GM21737 (cell line): ENCODE measurements around the gene C6orf89.
"Not testable (repeated sequence)": the region's sequence is repeated elsewhere in the genome, so short reads cannot be mapped to it uniquely, and the experiment has no call there.

Experiments
- ATAC-seq: cut with Tn5 transposase; IDR thresholded peaks from one replicate; pipeline ENCODE4 v1.9.1; 2021; ENCODE audit warnings: mild to moderate bottlenecking, moderate library complexity; ENCODE audit not compliant: unreplicated experiment

The C6orf89 gene

GRCh38 chr6:36920049-36920448, 34.3 kb downstream of the C6orf89 start:
- ATAC-seq, result no peak

DNA sequence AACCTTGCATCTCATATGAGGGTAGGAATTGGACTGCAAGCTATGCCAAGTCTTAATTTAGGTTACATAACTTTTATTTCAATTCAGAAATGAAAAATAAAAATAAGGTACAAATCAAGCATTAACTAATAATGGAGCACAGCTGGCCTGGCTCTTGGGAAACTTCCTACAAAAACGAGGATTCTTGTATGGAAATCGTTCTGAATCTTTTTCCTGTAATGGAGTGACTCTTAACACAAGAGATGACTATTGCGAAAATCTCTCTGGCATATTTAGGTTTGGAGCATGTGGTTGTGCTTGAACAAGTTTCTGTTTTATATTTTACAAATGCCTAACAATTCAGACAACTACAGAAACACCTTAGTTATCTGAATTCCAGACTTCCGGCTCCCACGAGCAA, 34.8 kb downstream of the C6orf89 start:
- ATAC-seq, result no peak

DNA sequence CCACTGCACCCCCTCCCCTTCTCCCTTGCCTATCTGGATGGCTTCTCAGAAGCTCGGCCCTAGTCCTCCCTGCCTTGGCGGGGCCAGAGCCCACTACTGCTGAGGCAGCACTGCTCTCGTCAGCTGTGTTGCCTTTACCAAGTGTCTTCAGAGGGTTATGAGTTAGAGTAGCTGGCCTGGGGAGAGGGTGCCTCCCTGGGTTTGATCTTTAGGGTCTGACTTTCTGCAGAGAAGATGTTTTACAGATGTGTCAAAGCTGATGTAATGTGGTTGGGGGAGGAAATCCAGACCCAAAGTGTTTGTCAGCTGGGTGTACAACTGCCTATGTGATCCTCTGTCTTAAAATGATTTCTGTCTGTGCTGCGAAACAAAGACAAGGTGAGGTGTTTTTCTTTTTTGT, 38.4 kb downstream of the C6orf89 start:
- ATAC-seq, result no peak

GRCh38 chr6:36924778-36925374, 39.1 kb downstream of the C6orf89 start:
- ATAC-seq, result no peak

DNA sequence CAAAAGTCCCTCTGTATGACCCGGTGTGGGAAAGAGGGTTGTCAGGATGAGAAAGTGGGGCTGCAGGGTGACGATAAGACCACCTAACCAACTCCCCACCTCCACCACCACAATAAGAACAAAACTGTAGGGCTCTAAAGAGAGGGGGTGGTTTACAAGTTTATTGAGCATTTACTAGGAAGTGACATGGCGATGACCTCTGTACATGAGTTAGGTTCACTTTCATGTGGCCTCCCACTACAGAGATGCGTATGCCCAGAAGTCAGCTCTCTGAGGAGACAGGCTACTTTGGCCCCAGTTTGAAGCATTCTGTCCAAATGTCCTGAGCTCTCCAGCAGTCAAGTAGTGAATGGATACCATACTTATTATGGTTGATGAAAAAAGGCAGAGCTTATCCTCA, 40.1 kb downstream of the C6orf89 start:
- no peak for ATAC-seq

GRCh38 chr6:36926708-36927513, 41.2 kb downstream of the C6orf89 start:
- no peak for ATAC-seq

DNA sequence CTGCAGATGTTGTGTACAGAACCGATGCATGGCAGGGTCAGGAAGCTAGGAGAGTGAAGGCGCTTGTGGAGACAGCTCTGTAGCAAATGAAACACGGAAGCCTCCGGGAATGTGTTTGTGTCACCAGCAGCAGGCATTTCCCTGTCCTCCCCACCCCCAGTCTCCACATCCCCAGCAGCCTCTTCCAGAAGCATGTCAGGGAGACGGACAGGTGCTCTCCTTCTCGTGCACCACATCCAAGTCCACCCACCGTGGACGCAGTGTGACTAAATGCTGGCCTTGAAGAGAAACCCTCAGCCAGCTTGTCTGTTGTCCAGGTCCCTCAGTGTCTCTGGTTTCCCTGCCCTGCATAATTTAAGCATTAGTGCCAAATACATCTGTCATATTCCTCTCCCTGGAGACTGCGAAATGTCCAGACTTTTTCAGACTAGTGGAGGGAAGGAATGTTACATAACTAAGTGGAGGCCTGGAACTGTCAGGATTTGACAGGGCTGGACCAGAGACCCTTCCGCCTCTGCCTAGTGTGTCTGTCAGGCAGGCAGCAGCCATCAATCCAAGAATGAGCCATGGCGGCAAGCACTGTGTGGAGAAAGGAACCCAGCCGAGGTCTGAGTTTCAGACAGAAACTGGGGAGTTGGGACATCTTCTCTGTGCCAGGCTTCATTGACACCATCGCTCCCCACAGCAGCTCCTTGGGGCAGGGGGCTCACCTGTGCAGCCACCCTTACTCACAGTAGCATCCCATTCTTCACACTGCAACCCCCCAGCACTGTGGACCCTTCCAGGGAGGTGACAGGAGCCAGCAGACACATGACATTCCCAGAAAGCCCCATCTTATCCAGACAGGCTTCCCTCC, 42.2 kb downstream of the C6orf89 start:
- no peak for ATAC-seq

DNA sequence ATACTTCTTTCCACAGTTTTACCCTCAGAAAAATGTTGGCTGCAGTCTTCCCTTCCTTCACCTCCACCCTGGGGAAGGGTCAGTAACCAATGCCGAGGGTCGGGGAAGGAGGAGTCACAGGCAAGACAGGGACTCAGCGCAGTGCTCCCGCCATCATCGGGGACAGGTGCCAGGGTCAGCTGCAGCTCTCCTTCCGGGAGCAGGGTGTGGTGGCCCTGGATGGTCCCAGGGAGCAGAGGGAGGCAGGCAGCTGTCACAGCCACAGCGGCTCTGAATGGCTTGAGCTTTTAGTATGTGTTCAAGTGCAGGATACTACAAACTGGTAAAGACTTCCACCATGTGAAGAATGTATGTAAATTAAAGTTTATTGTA, 42.8 kb downstream of the C6orf89 start:
- no peak for ATAC-seq

GRCh38 chr6:36929152-36929551, 43.4 kb downstream of the C6orf89 start:
- ATAC-seq, result no peak

DNA sequence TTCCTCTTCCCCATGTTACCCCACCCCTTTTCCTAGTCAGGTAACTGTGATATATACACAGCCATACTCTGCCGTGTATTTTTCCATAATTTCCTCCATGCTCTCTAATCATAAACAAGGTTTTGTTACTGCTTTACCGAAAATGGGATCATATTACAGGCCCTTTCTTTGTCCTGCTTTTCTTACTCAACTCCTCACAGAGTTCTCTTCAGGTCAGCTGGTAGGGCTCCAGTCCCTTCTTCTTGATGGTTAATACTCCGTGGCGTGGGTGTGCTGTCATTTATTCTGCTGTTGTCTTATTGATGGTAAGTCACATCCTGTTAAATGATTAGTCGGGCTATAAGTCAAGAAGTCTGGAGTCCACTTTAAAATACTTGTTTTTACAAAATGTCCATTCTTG, 43.9 kb downstream of the C6orf89 start:
- ATAC-seq, result no peak

- no peak for ATAC-seq
Observed at GRCh38 chr6:36930483-36930882, 44.7 kb downstream of the C6orf89 start.

DNA sequence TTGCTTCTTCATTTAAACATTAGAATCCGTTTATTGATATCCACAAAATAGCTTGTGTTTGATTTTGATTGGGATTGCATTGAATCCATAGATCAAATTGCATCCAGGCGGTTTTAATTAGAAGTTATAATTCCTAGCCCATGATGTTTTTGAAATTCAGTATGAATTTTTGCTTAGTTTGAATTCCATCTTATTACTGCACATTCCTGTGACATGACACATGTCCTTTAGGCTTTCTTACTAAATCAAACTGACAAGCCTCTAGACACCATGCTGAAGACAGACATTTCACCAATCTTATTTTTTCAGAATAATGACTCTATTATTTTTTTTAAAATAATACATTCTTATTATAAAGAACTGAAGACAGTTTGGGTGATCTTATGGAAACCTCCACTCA, 47.4 kb downstream of the C6orf89 start:
- ATAC-seq, result no peak

DNA sequence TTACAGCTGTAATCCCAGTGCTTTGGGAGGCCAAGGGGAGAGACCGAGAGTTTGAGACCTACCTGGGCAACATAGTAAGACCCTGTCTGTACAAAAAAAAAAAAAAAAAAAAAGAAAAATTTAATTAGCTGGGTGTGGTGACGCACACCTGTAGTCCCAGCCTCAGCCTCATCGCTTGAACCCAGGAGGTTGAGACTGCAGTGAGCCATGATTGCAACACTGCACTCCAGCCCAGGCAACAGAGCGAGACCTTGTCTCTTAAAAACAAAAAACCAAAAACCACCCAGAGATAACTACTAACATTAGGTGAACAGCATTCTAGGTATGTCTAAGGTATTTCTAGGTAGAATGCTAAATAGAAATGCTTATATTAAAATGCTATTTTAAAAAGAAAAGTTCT, 47.8 kb downstream of the C6orf89 start:
- ATAC-seq, result no peak

- ATAC-seq, result no peak
Observed at GRCh38 chr6:36934901-36935300, 49.1 kb downstream of the C6orf89 start.

- no peak for ATAC-seq
Observed at GRCh38 chr6:36936824-36937223, 51.1 kb downstream of the C6orf89 start.

DNA sequence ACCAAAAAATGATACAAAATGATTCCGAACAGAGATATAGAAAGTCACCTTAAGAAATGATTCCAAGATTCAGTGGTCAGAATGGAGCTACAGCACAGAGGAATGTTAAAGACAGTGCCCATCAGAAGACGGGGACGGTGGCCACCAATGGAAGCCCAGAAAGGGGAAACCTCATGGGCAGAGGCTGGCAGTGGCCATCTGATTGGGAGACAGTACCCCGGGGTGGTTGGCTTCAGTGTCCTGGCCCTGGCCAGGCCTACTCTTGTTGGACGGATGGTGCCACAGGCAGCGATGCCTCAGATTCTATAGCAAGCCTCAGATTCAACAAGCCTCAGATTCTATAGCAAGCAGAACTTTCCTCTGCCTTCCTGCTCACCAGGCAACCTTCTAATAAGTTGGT, 52.1 kb downstream of the C6orf89 start:
- ATAC-seq, result no peak

GRCh38 chr6:36938536-36938935, 52.8 kb downstream of the C6orf89 start:
- no peak for ATAC-seq

GRCh38 chr6:36939005-36939404, 53.3 kb downstream of the C6orf89 start:
- ATAC-seq, result not testable (repeated sequence)

- ATAC-seq, result no peak
Observed at GRCh38 chr6:36940027-36940426, 54.3 kb downstream of the C6orf89 start.

DNA sequence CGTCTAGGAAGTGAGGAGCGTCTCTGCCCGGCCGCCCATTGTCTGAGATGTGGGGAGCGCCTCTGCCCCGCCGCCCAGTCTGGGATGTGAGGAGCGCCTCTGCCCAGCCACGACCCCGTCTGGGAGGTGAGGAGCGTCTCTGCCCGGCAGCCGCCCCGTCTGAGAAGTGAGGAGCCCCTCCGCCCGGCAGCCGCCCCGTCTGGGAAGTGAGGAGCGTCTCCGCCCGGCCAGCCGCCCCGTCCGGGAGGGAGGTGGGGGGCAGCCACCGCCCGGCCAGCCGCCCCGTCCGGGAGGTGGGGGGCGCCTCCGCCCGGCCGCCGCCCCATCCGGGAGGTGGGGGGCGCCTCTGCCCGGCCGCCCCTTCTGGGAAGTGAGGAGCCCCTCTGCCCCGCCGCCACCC, 55.8 kb downstream of the C6orf89 start:
- ATAC-seq, result not testable (repeated sequence)

- not testable (repeated sequence) for ATAC-seq
Observed at GRCh38 chr6:36942329-36942728, 56.6 kb downstream of the C6orf89 start.

DNA sequence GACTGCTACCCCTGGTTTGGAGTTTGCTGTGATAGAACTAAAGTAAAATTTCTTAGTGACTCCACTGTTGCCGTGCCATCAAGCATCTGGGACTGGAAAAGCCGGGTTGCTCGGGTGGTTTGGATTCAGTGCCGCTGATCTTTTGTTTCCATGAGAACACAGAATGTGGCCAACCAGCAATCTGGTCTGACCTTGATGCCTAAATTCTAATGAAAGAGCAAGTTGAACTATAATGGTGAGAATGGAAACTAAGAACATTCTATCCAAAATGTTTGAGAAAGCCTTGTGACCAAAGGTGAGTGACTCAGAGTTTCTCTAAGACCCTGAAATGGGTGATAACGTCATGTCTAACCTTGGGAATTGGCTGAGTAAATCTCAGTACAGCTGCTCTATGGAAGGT, 58.9 kb downstream of the C6orf89 start:
- no peak for ATAC-seq
